SK-N-SH (cell line): Measurements from ENCODE around the gene CCNL2. TPM values are rescaled to one million over a fixed set of nuclear protein-coding genes. Genes with fewer than 3 reads are reported as not detected.

Source experiments
- CTCF ChIA-PET: fragments of 300-600, 350-600 bp; formaldehyde crosslinking; extraction: SDS; loops from one replicate; lab custom pipeline; 2021; lab: Yijun Ruan, JAX
- POLR2A ChIA-PET: fragments of 350-600 bp; sonication (Branson Sonifier 250); formaldehyde crosslinking; extraction: SDS; loops from one replicate; lab custom pipeline; 2020; ENCODE audit warnings: antibody characterized with exemption, inconsistent platforms; lab: Yijun Ruan, JAX
- DNase-seq: peaks from one replicate; pipeline ENCODE4 v3.0.0; 2012
- H2AFZ ChIP-seq: fragments of 200-600 bp; sonication (generic); 2 replicates; pipeline ENCODE4 v1.8.1; 2016; ENCODE audit warnings: antibody characterized with exemption, mild to moderate bottlenecking, low read depth
- H3F3A ChIP-seq: fragments of 200-600 bp; sonication (generic); replicated peaks from 2 replicates; pipeline ENCODE3; 2016; ENCODE audit warnings: antibody characterized with exemption, mild to moderate bottlenecking; ENCODE audit not compliant: insufficient read depth
- H3K27ac ChIP-seq, 2 experiments: fragments of 200-500 bp in 1 of 2; fragments of 200-600 bp in 1 of 2; sonication (Bioruptor generic) in 1 of 2; sonication (generic), shearing (Covaris generic) in 1 of 2; 2 replicates each; pipeline versions ENCODE4 v1.5.1 to v1.6.1; 2014 to 2016; ENCODE audit warnings: low read depth in 2 of 2, inconsistent platforms in 1 of 2, low read length in 1 of 2, mild to moderate bottlenecking in 1 of 2, mixed read lengths in 1 of 2
- H3K27me3 ChIP-seq: fragments of 200-600 bp; sonication (generic), shearing (Covaris generic); 2 replicates; pipeline ENCODE4 v1.6.1; 2016; ENCODE audit warnings: mixed run types; ENCODE audit not compliant: insufficient read depth
- H3K36me3 ChIP-seq, 2 experiments: fragments of 200-500 bp in 1 of 2; fragments of 200-600 bp in 1 of 2; sonication (Bioruptor generic) in 1 of 2; sonication (generic) in 1 of 2; replicated peaks in 1 of 2; 2 replicates each; pipeline versions ENCODE3 to v1.5.1; 2014 to 2016; ENCODE audit warnings: low read length in 1 of 2, mild to moderate bottlenecking in 1 of 2; ENCODE audit not compliant: insufficient read depth in 2 of 2, control insufficient read depth in 1 of 2
- H3K4me1 ChIP-seq, 2 experiments: fragments of 200-500 bp in 1 of 2; fragments of 200-600 bp in 1 of 2; sonication (Bioruptor generic) in 1 of 2; sonication (generic), shearing (Covaris generic) in 1 of 2; 2 replicates each; pipeline versions ENCODE4 v1.5.1 to v1.6.1; 2014 to 2016; ENCODE audit warnings: low read depth in 1 of 2, low read length in 1 of 2, mixed run types in 1 of 2; ENCODE audit not compliant: insufficient read depth in 2 of 2, control insufficient read depth in 1 of 2
- H3K4me2 ChIP-seq: fragments of 200-600 bp; sonication (generic), shearing (Covaris generic); 2 replicates; pipeline ENCODE4 v1.6.1; 2017; ENCODE audit warnings: mixed run types
- H3K4me3 ChIP-seq, 2 experiments: fragments of 200-500 bp in 1 of 2; fragments of 200-600 bp in 1 of 2; sonication (Bioruptor generic) in 1 of 2; sonication (generic), shearing (Covaris generic) in 1 of 2; 2 replicates each; pipeline versions ENCODE4 v1.5.1 to v1.8.1; 2014 to 2016; ENCODE audit warnings: low read depth in 2 of 2, inconsistent platforms in 1 of 2, low read length in 1 of 2, mild to moderate bottlenecking in 1 of 2, mixed read lengths in 1 of 2, moderate library complexity in 1 of 2
- H3K79me2 ChIP-seq: fragments of 200-600 bp; sonication (generic); 2 replicates; pipeline ENCODE4 v1.8.1; 2017; ENCODE audit warnings: mild to moderate bottlenecking; ENCODE audit not compliant: insufficient read depth
- H3K9ac ChIP-seq: fragments of 200-600 bp; sonication (generic); 2 replicates; pipeline ENCODE4 v1.6.1; 2017; ENCODE audit warnings: mixed run types
- H3K9me2 ChIP-seq: fragments of 200-600 bp; sonication (generic); 2 replicates; pipeline ENCODE4 v1.6.1; 2017; ENCODE audit warnings: mixed run types
- H3K9me3 ChIP-seq: fragments of 200-600 bp; sonication (generic); 2 replicates; pipeline ENCODE4 v1.6.1; 2017; ENCODE audit warnings: mixed run types, mild to moderate bottlenecking, moderate library complexity
- H4K20me1 ChIP-seq: fragments of 200-600 bp; sonication (generic); 2 replicates; pipeline ENCODE4 v1.6.1; 2017; ENCODE audit warnings: mild to moderate bottlenecking, mixed run types; ENCODE audit not compliant: insufficient read depth
- CTCF ChIP-seq: fragments of 200-600 bp; sonication (generic); IDR thresholded peaks from 2 replicates; pipeline ENCODE4 v1.6.1; 2017; ENCODE audit warnings: antibody characterized with exemption, mild to moderate bottlenecking, moderate library complexity
- ELF1 ChIP-seq: IDR thresholded peaks from 2 replicates; pipeline ENCODE4 v1.4.0; 2012
- EP300 ChIP-seq, 2 experiments: IDR thresholded peaks; 2 replicates each; pipeline versions ENCODE4 v1.4.0 to v1.6.1; 2012; ENCODE audit warnings: borderline replicate concordance in 1 of 2, low read depth in 1 of 2, low read length in 1 of 2
- EZH2phosphoT487 ChIP-seq: fragments of 200-600 bp; sonication (generic); IDR thresholded peaks from 2 replicates; pipeline ENCODE4 v1.6.1; 2017; ENCODE audit warnings: low read depth, mixed run types, mild to moderate bottlenecking, antibody characterized with exemption, moderate library complexity, borderline replicate concordance
- GABPA ChIP-seq: IDR thresholded peaks from 2 replicates; pipeline ENCODE4 v1.4.0; 2012; ENCODE audit warnings: low read depth, mild to moderate bottlenecking
- IRF3 ChIP-seq: fragments of 150-350 bp; IDR thresholded peaks from 2 replicates; pipeline ENCODE4 v1.6.1; 2016; ENCODE audit warnings: mild to moderate bottlenecking, low read depth, low read length
- JUND ChIP-seq: IDR thresholded peaks from 2 replicates; pipeline ENCODE4 v1.4.0; 2012
- MXI1 ChIP-seq: IDR thresholded peaks from 2 replicates; pipeline ENCODE4 v1.6.1; 2012; ENCODE audit warnings: mild to moderate bottlenecking, low read depth, low read length, improper control_type of control experiment
- NFIC ChIP-seq: IDR thresholded peaks from 2 replicates; pipeline ENCODE4 v1.4.0; 2012; ENCODE audit warnings: borderline replicate concordance
- PBX3 ChIP-seq: IDR thresholded peaks from 2 replicates; pipeline ENCODE4; 2012
- POLR2AphosphoS5 ChIP-seq: IDR thresholded peaks from 2 replicates; pipeline ENCODE4 v1.6.1; 2012; ENCODE audit warnings: low read depth, low read length
- RCOR1 ChIP-seq: fragments of 150-350 bp; IDR thresholded peaks from 2 replicates; pipeline ENCODE4 v1.6.1; 2017; ENCODE audit warnings: antibody characterized with exemption, low read length
- REST ChIP-seq: IDR thresholded peaks from 2 replicates; pipeline ENCODE4 v1.6.1; 2012; ENCODE audit warnings: mild to moderate bottlenecking, low read depth, low read length, moderate library complexity
- RFX5 ChIP-seq: IDR thresholded peaks from 2 replicates; pipeline ENCODE4 v1.6.1; 2012; ENCODE audit warnings: mild to moderate bottlenecking, improper control_type of control experiment, low read length
- TCF12 ChIP-seq: IDR thresholded peaks from 2 replicates; pipeline ENCODE4 v1.4.0; 2012
- TEAD4 ChIP-seq: IDR thresholded peaks from 2 replicates; pipeline ENCODE4 v1.4.0; 2012; ENCODE audit warnings: mild to moderate bottlenecking, borderline replicate concordance; ENCODE audit not compliant: insufficient read depth
- USF2 ChIP-seq: fragments of 150-350 bp; IDR thresholded peaks from 2 replicates; pipeline ENCODE4 v1.6.1; 2017; ENCODE audit warnings: antibody characterized with exemption, low read length, low read depth, borderline replicate concordance
- WGBS: methylation state at CpG from one replicate; pipeline ENCODE4 v1.1.6; 2017; ENCODE audit warnings: low lambda C conversion rate; 5-methylcytosine and 5-hydroxymethylcytosine counted together
- polyA plus RNA-seq, 3 experiments: library from polyadenylated mRNA; depleted of rRNA; stranded (reverse); fragments of >200 nt; gene quantifications; 2 replicates each; pipeline ENCODE4 v1.2.3, GENCODE V29; 2012

CCNL2 gene
- polyA plus RNA-seq, 1 of the 3 experiments (the other 2 are of a cell fraction), result 362 TPM

GRCh38 chr1:1437904-1438376 is 38.8 kb upstream of the CCNL2 start (continued):
- no peak for TF ChIP-seq REST
- TF ChIP-seq PBX3, result no peak
- no peak for TF ChIP-seq TCF12
- TF ChIP-seq CTCF, result no peak
- no peak for TF ChIP-seq EZH2phosphoT487
- TF ChIP-seq ELF1, result no peak
- TF ChIP-seq POLR2AphosphoS5, result no peak
- no peak for TF ChIP-seq IRF3

- CTCF ChIA-PET, result interaction anchor here (1.4 kb wide), 1 partner anchor 68 kb away, joined by 3 read pairs; no protein-coding TSS in a partner anchor
- H3K9me3 ChIP-seq, result no peaks in the 10 kb centered on the region
- H3K4me3 ChIP-seq, result no peak overlapping the region
- no peak overlapping the region for H3K27ac ChIP-seq
- no peaks in the 10 kb centered on the region for H3K79me2 ChIP-seq
- no peaks in the 10 kb centered on the region for H3K36me3 ChIP-seq
- H3K4me1 ChIP-seq, result peaks cover 0 to 16% of the 10 kb centered on the region in 2 experiments; a peak in 1 of 4 replicates
- POLR2A ChIA-PET, result no interaction called here
- no peak overlapping the region for H2AFZ ChIP-seq
- DNase-seq, result peak; percentile 34
- no CpG with 5 or more reads among the region's 31 CpGs for WGBS
- H3K9ac ChIP-seq, result no peak overlapping the region
- H3K9me2 ChIP-seq, result no peaks in the 10 kb centered on the region
- no peaks in the 10 kb centered on the region for H3F3A ChIP-seq
- no peak overlapping the region for H3K4me2 ChIP-seq
- no peaks in the 10 kb centered on the region for H4K20me1 ChIP-seq
- no peaks in the 10 kb centered on the region for H3K27me3 ChIP-seq
- TF ChIP-seq POLR2AphosphoS5 (no peak), RCOR1 (no peak), REST (no peak), NFIC (no peak), TEAD4 (no peak), JUND (no peak), EP300 (IDR thresholded peaks at IDR 0.05; ENCODE audit: borderline replicate concordance in 1 of 2, low read depth in 1 of 2, low read length in 1 of 2) (no peak), GABPA (no peak), USF2 (no peak), MXI1 (no peak), RFX5 (no peak)
Measured at GRCh38 chr1:1437033-1437903, 38.1 kb upstream of the CCNL2 start.
